Retinal pigment epithelial cell (primary cell): ENCODE results near the gene MEGF6.
A peak's percentile ranks its signal among the peaks of the same experiment; 100 is the strongest.

Experiments used
- DNase-seq: peaks from one replicate; pipeline ENCODE4 v3.0.0-alpha.2; 2010; ENCODE audit warnings: low read depth
- H3K4me3 ChIP-seq: 2 replicates; pipeline ENCODE4 v1.5.1; 2011; ENCODE audit warnings: mild to moderate bottlenecking, low read length, control low read depth, moderate library complexity
- CTCF ChIP-seq: conservative IDR thresholded peaks from 2 replicates; pipeline ENCODE4 v1.5.1; 2011; ENCODE audit warnings: low read depth, low read length, control low read depth, inconsistent platforms

MEGF6 gene

DNA sequence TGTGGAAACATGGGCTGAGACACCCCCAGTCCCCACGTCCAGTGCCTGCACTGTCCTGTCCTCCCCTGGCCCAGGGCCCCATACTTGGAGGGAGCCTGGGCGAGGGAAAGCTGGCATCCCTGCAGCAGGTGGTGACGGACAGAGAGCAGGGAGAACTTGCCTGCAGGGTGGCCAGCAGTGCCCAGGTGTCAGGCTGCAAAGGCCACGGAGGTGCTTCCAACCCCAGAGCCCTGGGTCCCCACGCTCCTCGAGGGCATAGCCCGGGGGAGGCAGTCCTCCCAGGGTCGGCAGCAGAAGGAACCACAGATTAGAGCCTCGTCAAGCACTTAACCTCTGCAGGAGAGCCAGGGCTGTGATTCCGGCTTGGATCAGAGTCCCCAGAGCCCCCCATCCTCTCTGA lies 79.4 kb downstream of the MEGF6 start:
- no peak for DNase-seq
- no peak overlapping the region for H3K4me3 ChIP-seq
- no peak for TF ChIP-seq CTCF

DNA sequence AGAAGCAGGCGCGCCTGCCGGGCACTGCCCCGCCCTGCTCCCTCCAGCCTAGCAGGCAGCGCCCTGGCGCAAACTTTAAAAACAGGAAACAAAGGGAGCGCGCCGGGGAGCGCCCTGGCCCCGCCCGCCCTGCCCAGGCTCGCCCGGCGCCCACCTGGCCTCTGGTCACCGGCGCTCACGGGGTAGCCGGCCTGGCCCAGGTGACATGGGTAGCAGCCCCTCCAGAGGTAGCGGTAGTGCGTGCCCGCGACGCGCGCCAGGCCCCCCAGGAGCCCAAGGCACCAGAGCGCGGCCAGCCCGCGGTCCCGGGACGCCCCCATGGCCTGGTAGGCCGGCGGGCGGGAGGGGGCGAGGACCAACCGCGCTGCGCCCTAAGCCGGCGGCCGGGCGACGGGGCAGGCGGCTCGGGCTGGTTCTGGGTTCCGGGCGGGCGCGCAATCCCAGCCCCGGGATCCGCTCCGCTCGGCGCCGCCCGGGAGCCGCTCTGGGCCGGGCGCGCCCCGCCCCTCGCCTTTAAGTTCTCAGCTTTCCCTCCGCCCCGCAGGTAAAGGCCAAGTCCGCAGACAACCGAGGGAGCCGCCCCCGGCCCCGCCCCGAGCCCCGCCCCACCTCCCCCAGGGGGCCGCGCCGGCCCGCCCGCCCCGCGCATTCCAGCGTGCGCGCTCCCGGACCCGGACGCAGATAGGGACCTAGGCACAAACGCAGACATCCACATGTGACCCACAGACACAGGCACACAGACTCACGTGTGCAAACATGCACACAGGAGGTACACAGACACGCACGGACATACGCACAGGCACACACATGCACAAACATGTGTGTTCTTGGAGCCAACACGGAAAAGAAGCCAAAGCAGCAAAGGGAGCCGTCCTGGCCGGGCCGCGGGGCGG lies 80.1 kb downstream of the MEGF6 start:
- H3K4me3 ChIP-seq, result peak overlapping the region; percentile 53
- TF ChIP-seq CTCF, result no peak
- no peak for DNase-seq

GRCh38 chr1:3530086-3530925 lies 81.0 kb downstream of the MEGF6 start:
- no peak for DNase-seq
- peak overlapping the region; percentile 53 for H3K4me3 ChIP-seq
- peak; percentile 24 for TF ChIP-seq CTCF

DNA sequence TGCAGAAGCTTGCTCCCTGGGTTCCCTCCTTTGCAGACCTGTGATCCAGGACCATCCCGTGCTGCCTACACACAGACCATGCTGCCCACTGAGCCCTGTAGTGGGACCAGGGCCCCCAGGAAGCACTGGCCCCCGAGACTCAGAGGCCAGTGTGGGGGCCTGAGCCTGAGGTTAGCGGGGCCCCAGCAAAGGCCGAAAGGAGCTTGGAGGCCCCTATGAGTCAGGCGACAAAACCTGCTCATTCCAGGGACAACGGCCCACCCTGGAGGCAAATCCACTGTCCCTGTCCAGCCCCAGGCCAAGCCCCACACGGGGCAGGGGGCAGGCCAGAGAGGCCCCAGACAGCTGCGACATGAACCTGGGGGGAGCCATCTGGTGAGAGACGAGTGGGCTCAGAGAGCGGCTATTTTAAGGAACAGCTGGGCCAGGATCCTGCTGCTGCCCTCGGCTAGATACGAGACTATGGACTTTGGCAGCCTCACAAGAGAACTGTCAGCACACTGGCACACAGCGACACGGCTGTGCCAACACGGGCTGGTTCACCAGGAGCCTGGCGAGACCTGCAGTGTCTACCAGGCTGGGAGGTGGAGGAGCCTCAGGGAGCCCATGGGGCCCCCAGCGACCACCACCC lies 82.1 kb downstream of the MEGF6 start:
- H3K4me3 ChIP-seq, result no peak overlapping the region
- no peak for TF ChIP-seq CTCF
- no peak for DNase-seq

GRCh38 chr1:3527774-3528173 lies 83.5 kb downstream of the MEGF6 start:
- no peak for TF ChIP-seq CTCF
- DNase-seq, result no peak
- no peak overlapping the region for H3K4me3 ChIP-seq

- DNase-seq, result no peak
- TF ChIP-seq CTCF, result no peak
- H3K4me3 ChIP-seq, result no peak overlapping the region
These were observed 85.5 kb downstream of the MEGF6 start for GRCh38 chr1:3525551-3526482.
